GM10847 (cell line): ENCODE data around the gene FXYD7.

Source experiments
- POLR2A ChIP-seq: IDR thresholded peaks from 2 replicates; pipeline ENCODE4 v1.6.1; 2011; ENCODE audit not compliant: insufficient read length; ENCODE audit errors: extremely low read depth

Gene FXYD7

DNA sequence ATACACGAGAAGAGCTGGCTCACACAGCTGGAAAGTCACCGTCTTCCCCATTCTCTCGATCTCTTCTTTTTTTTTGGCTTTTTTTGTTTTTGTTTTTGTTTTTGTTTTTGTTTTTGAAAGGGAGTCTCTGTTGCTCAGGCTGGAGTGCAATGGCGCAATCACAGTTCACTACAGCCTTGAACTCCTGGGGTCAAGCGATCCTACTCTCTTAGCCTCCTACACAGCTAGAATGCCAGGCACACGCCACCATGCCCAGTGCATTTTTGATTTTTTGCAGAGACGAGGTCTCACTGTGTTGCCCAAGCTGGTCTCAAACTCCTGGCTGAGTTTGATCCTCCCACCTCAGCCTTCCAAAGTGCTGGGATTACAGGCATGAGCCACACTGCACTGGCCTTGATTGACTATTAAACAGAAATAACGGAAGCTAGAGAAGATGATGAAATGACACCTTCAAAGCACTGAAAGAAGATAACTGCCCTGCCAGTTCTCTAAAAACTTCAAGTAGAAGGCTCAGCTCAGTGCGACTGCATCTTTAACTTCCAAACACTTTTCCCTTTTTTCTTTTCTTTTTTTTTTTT is 23.4 kb upstream of the FXYD7 start:
- no peak for TF ChIP-seq POLR2A

DNA sequence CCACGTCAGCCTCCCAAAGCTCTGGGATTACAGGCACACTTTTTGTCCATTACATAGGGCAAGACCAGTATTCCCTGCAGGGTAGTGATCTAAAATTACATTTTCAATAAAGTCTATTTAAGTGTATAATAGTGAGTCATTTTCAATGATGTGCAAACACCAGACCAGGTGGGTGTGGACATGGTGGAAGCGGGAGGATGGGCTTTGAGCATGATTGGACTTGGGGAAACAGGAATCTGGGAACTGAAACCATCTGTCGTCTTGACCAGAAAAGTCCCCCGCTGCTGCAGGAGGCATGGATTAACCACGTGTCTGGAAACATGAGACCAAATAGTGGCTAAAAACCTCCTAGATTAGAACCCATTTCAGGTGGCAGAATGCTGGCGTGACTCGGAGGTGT is 22.6 kb upstream of the FXYD7 start:
- TF ChIP-seq POLR2A, result no peak

DNA sequence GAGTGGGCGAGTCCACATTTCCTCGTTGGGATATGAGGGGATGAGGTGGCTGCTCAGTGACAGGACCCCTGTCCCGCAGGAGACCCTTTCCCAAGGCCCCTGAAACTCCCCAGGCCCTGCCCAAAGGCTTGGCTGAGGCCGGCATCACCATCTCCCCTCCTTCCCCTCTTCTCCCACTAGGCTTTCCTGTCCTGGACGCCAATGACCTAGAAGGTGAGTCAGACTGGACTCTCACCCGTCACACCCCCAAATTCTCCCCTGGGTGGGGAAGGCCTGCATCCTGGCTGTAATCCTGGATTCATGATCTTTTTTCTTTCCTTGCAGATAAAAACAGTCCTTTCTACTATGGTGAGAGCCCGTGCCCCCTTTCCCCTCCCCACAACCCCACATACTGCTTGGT is 22.2 kb upstream of the FXYD7 start:
- TF ChIP-seq POLR2A, result no peak

DNA sequence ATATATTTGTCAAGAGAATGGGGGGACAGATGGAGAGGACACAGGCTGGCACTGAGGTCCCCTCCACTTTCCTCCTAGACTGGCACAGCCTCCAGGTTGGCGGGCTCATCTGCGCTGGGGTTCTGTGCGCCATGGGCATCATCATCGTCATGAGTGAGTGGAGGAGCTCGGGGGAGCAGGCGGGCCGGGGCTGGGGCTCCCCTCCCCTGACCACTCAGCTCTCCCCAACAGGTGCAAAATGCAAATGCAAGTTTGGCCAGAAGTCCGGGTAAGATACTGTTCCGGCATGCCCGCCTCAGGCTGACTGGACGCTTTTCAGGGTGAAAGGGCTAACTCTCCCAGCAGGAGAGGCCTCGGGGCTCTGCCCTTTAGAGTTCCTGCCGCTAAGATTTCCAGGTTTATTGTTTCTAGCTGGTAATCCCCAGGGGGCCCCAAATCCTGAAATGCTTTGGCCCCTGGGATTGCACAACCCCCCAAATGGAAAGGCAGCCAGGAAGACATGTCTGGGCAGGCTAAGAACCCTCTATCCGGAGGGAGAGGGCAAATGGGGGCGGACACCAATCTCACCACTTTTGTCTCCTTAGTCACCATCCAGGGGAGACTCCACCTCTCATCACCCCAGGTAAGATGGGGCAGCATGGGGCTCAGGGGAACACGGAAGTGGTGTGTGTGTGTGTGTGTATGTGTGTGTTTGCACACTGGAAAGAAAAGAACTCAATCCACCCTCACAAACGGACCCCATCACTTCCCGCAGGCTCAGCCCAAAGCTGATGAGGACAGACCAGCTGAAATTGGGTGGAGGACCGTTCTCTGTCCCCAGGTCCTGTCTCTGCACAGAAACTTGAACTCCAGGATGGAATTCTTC is 20.1 kb upstream of the FXYD7 start:
- TF ChIP-seq POLR2A, result no peak

DNA sequence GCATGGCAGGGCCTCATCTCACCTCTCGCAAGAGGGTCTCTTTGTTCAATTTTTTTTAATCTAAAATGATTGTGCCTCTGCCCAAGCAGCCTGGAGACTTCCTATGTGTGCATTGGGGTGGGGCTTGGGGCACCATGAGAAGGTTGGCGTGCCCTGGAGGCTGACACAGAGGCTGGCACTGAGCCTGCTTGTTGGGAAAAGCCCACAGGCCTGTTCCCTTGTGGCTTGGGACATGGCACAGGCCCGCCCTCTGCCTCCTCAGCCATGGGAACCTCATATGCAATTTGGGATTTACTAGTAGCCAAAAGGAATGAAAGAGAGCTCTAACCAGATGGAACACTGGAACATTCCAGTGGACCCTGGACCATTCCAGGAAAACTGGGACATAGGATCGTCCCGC is 19.5 kb upstream of the FXYD7 start:
- no peak for TF ChIP-seq POLR2A

DNA sequence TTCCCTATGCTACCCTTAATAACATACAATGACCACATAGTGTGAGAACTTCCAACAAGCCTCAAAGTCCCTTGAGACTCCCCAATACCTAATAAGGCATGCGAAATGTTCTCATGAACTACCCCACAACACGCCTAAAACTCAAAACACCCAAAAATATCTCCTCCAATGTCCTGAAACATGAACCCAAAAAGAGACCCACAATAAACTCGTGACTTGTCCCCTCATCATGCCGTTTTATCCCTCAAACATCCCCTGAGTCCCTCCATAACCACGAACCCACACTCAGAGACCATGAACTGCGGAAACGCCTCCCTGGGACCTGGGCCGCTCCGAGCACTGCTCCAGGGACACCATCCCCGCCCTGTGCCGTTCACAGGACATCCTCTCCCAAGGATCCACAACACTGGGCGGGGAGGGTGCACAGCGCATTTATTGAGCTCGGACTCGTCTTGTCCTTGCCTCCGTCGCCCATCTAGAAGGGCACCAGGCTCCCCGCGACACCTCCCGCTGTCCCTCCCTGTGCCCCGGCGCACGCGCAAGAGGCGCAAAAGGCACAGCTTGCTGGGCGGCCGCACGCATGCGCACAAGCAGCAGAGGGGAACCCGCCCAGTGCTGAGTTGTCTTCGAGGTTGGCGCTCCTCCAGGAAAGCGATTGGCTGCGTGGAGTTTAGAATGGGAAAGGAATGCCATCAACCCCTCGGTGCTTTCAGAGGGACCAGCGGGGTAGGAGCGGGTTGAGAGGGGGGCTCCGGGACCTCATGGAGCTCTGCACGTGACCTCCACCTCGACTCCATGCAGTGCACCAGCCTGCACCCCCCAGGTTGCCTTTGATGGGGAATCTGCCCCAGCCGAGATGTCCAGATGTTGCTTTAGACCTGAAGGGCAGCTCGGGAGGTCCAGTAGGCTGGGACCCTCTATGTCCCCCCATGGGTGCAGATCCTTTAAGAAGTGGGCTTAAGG is 18.7 kb upstream of the FXYD7 start:
- peak; percentile 37 for TF ChIP-seq POLR2A

DNA sequence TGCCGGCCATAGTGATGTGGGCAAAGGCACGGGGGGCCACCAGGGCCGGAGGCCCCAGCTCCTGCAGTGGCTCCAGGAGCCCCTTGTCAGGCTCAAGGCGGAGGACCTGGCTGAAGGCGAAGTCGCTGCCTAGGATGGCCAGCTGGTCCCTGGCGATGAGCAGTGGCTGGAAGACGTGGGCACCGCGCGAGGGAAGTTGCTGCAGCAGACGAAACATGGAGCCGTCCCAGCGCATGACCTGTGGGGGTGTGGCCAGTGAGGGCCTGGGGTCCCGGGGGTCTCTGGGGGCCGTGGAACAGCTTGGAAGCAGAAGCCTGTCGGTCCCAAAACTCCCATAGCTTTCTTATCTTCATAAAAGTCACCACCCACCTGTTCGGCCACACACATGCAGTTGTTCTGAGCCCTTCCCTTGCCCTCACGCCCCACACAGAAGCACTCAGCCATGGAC is 17.8 kb upstream of the FXYD7 start:
- TF ChIP-seq POLR2A, result no peak

DNA sequence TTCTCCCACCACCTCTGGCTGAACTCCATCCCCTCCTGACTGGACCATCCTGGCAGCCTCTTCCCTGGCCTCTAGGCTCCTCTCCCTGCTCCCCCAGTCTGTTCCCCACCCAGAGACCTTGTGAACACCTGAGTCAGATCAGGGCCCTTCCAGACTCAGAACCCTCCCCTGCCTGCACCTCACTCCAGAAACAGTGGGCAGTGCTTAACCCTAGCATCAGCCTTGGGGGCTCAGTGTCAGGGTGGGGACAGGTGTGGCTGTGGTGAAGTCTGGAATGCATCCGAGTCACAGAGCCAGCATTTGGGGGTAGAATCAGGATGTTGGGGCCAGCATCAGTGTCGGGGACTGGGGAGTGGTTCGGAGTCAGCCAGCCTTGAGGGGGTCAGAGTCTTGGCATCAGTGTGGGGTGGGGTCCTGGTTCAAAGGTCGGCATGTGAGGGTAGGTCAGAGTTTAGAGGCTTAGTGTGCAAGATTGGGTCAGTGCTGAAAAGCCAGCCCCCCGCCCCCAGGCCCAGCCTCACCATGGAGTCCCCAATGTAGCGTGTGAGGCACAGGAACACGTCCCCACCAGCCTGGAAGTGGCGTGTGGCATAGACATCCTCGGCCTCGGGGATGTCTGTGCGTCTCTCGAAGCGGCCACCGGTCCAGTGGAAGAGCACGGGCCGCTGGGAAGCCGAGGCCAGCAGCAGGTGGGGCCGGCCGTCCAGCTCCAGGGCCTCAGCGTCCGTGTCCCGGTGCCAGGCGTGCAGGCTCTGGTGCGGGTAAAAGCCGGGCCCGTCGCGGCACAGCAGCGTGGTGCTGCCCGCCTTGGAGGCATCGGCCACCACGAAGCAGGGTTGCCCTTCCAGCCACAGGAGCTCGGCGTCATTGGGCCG is 17.1 kb upstream of the FXYD7 start:
- TF ChIP-seq POLR2A, result no peak

DNA sequence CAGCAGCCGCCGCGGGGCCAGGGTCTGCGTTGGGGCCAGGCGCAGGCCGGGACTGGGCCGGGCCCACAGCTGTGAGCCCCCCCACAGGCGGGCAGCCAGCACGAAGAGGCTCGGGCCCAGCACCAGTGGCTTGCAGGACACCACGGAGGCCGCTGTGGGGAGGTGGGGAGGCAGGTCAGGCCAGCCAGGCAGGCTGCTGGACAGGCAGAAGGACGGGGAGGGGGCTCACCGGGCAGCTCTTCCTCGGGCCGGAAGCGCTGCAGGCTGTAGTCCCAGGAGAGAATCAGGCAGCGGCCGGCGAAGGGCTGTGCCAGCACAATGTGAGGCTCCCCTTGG is 16.5 kb upstream of the FXYD7 start:
- TF ChIP-seq POLR2A, result no peak

DNA sequence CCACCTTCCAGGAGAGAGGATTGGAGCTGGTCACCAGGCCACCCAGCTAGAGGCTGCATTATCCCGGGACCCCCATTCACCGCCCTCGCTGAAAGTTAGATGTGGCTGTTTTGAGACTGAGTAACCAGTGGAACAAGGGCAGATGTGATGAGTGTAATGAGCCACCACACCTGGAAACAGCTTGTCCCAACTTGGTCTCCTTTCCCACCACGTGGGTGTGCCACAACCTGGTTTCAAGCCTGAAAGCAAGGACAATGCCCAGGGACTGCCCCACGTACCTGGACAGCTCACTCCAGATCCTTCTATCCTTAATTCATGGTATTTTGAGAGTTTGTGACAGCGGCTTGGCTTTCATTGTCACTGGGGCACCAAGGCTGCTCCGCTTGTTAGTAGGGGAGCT is 15.2 kb upstream of the FXYD7 start:
- TF ChIP-seq POLR2A, result no peak

DNA sequence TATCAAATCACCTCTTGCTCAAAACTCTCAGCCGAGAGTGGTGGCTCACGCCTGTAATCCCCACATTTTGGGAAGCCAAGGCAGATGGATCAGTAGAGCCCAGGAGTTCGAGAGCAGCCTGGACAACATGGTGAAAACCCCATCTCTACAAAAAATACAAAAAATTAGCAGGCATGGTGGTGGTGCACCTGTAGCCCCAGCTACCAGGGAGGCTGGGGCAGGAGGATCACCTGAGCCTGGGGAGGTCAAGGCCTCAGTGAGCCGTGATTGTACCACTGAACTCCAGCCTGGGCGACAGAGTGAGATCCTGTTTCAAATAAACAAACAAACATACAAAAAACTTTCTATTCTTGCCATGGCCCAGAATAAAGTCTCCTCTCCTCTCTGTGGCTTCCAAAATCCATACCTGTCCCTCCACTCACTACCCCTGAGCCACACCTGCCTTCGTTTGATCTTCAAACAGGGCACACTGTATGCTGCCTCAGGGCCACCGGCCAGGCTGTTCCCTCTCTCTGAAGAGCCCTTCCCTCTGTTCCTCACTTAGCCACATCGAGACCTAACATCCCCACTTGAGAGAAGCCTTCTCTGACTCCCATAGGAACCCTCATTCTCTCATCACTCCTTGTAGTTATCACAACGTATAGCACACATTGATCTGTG is 14.5 kb upstream of the FXYD7 start:
- no peak for TF ChIP-seq POLR2A

DNA sequence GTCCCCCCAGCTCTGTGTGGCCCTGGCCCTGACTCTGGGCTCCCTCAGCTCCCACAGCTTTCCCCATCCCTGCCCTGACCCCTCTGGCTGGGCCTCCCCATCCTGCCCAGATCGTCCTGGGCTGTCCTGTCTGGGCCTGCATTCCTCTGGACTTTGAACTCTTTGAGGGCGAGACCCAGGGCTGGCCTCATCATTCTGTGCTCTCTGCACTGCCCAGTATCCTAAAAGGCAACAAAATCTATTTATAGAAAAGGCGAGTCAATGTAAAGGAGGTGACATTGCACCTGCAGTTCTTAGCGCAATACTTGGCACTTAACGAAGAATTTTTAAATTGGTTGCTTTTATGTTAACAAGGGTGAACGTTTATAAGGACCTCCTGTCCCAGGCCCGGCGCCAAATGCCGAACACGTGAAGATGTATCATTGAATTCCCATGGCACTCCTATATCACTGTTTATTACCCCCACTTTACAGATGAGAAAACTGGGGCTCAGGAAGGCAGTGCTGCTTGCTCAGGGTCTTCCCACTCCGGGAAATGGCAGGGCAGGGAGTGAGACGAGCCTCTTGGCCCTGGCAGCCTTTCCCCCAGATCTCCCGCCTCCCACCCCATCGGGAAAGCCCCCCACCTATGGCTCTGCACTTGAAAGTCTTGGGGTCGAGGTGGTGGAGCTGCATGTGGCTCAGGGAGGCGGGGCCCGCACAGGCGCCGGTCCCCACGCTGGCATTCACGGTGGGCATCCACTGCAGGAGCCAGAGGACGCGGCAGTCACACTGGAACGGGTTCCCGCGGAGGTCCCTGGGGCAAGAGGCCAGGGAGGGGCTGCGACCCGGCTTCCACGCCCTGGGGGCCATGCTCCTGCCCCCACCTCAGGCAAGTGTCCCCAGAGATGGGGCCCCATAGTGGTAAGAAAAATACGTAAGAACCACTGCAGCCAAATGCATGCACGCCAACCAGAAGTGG is 12.0 kb upstream of the FXYD7 start:
- TF ChIP-seq POLR2A, result no peak

DNA sequence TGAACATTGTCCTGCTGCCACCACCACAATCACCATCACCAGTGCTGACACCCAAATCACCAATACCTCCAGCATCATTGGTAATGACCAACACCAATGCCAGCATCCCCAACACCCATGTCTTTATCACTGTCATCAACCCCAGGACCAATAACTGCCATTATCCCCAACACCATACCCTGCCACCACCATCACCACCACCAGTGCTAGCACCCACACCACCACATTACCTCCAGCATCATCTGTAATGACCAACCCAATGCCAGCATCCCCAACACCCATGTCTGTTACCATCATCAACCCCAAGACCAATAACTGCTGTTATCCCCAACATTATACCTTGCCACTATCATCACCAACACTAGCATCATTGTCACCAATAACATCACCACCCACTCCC is 10.8 kb upstream of the FXYD7 start:
- no peak for TF ChIP-seq POLR2A

DNA sequence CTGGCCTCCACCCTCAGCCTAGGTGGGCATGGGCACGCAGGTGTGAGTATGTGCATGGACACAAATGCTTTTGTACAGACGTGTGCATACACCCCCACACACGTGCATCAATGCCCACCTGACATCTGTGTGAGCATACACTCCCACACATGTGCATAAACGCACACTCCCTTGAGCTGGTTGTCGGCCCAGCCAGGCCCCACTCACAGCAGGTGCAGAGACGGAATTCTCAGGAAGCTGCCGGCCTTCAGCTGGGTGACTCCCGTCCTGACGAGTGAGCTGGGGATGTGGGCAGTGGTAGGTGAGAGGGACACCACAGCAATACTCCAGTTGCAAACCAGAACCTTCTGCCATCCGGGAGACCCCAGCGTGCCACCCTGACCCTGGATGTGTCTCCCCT is 9.2 kb upstream of the FXYD7 start:
- TF ChIP-seq POLR2A, result no peak
